ENCODE results near the gene ZNF160. TPM values are rescaled to one million over a fixed set of nuclear protein-coding genes. Genes with fewer than 3 reads are reported as not detected.
"Not testable (repeated sequence)": the region's sequence is repeated elsewhere in the genome, so short reads cannot be mapped to it uniquely, and the experiment has no call there.

ZNF160 gene
- total RNA-seq, 2 experiments from 2014 or later = 48.0 to 50.0 TPM

- peak; percentile 47 for ATAC-seq
- intact Hi-C loops (cut with micrococcal nuclease) = no loop called here
- peaks cover 31% of the 10 kb centered on the region for H3K9me3 Mint-ChIP-seq
- TF ChIP-seq, protein P1, sequence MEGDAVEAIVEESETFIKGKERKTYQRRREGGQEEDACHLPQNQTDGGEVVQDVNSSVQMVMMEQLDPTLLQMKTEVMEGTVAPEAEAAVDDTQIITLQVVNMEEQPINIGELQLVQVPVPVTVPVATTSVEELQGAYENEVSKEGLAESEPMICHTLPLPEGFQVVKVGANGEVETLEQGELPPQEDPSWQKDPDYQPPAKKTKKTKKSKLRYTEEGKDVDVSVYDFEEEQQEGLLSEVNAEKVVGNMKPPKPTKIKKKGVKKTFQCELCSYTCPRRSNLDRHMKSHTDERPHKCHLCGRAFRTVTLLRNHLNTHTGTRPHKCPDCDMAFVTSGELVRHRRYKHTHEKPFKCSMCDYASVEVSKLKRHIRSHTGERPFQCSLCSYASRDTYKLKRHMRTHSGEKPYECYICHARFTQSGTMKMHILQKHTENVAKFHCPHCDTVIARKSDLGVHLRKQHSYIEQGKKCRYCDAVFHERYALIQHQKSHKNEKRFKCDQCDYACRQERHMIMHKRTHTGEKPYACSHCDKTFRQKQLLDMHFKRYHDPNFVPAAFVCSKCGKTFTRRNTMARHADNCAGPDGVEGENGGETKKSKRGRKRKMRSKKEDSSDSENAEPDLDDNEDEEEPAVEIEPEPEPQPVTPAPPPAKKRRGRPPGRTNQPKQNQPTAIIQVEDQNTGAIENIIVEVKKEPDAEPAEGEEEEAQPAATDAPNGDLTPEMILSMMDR (IDR thresholded peaks at IDR 0.05) = no peak
- no peaks in the 10 kb centered on the region for H3K4me1 Mint-ChIP-seq (ENCODE audit: low read depth)
- no peak overlapping the region for H3K27ac Mint-ChIP-seq
- peaks cover 21% of the 10 kb centered on the region for H3K27me3 Mint-ChIP-seq
- POLR2A ChIA-PET = no interaction called here
- CTCF ChIA-PET = no interaction called here
- peak overlapping the region; percentile 29 for H3K4me3 Mint-ChIP-seq
- peak; percentile 44 for DNase-seq
- peaks cover 26% of the 10 kb centered on the region for H3K36me3 Mint-ChIP-seq (ENCODE audit: low read depth)
Observed at GRCh38 chr19:53037101-53038097, 65.8 kb downstream of the ZNF160 start.

DNA sequence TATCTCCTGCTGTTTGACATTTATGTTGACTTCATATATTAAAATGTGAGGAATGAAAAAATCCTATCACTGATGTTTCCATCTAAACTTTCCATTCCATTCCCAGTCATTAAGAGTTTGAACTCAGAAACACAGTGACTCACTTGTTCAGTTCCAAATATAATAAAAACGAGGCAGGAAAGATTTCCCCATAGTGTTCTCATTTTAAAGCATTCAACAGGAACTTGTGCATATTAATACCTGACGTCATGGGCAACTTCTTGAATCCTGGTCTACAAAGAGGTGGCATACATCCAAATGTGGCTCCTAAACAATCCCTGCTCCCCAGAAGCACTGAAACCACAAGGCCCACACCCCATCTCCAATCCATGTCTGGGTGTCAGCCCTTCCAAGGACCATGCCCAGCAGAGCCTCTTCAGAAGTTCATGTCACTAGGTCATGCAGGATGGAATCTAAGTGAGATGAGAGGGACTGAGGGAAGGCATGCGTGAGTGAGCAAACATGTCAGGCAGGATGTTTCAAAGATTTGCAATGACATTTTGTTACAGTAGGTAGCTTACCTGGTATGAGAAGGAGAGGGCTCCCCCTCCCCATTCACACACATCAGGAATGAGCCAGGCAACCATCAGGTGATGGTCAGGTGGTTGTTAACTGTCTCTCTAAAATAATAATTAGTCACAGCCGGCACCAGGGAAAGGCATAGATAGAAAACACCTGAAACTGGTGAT, 68.1 kb downstream of the ZNF160 start:
- ChIA-PET POLR2A (interaction anchor here (0.6 kb wide), 1 partner anchor 39 kb away, joined by 3 read pairs; no protein-coding TSS in a partner anchor), CTCF (no interaction called here)
- Mint-ChIP-seq H3K4me3 (no peak overlapping the region), H3K36me3 (ENCODE audit: low read depth) (peaks cover 25% of the 10 kb centered on the region), H3K9me3 (peaks cover 27% of the 10 kb centered on the region), H3K4me1 (ENCODE audit: low read depth) (no peaks in the 10 kb centered on the region), H3K27ac (no peak overlapping the region), H3K27me3 (peaks cover 20% of the 10 kb centered on the region)
- intact Hi-C loops (cut with micrococcal nuclease) = no loop called here
- DNase-seq (no peak), ATAC-seq (no peak)
- TF ChIP-seq, protein P1 (IDR thresholded peaks at IDR 0.05) = no peak

- DNase-seq = no peak
- intact Hi-C loops (cut with micrococcal nuclease) = no loop called here
- no peak for ATAC-seq
- TF ChIP-seq, protein P1 (IDR thresholded peaks at IDR 0.05) = no peak
- POLR2A ChIA-PET = no interaction called here
- Mint-ChIP-seq H3K36me3 (ENCODE audit: low read depth) (peaks cover 25% of the 10 kb centered on the region), H3K9me3 (peaks cover 32% of the 10 kb centered on the region), H3K4me1 (ENCODE audit: low read depth) (no peaks in the 10 kb centered on the region), H3K27ac (no peak overlapping the region), H3K27me3 (peaks cover 17% of the 10 kb centered on the region), H3K4me3 (no peak overlapping the region)
- CTCF ChIA-PET = no interaction called here
Observed at GRCh38 chr19:53034054-53034453, 69.2 kb downstream of the ZNF160 start.

GRCh38 chr19:53028306-53028705, 74.9 kb downstream of the ZNF160 start:
- H3K36me3 Mint-ChIP-seq (ENCODE audit: low read depth); CTCF ChIA-PET; ATAC-seq; intact Hi-C loops (cut with micrococcal nuclease); H3K4me1 Mint-ChIP-seq (ENCODE audit: low read depth); H3K27ac Mint-ChIP-seq; DNase-seq; H3K27me3 Mint-ChIP-seq; POLR2A ChIA-PET; H3K4me3 Mint-ChIP-seq: not testable (repeated sequence)
- peaks cover 16% of the 10 kb centered on the region for H3K9me3 Mint-ChIP-seq

DNA sequence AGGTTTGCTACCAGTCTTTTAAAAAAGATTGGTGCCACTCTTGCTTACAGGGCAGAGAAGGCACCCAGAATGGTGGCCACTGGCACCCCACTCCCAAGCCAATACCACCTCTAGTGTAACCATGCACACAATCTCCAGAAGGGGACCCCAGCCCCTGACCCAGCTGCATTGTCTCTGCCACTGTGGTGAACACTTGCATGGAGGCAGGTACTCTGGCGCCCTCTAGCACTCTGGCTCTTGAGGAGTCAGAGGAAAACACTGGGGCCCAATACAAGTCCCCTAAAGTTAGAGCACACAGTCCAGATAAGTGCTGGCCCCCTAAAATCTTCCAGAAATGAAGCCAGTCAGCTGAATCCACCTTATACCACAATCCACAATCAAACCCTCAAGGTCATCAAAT, 83.5 kb downstream of the ZNF160 start:
- ChIA-PET POLR2A (no interaction called here), CTCF (no interaction called here)
- Mint-ChIP-seq H3K4me1 (ENCODE audit: low read depth) (no peaks in the 10 kb centered on the region), H3K27me3 (peaks cover 1% of the 10 kb centered on the region), H3K36me3 (ENCODE audit: low read depth) (peaks cover 2% of the 10 kb centered on the region), H3K9me3 (peaks cover 12% of the 10 kb centered on the region), H3K27ac (no peak overlapping the region), H3K4me3 (no peak overlapping the region)
- DNase-seq = peak; percentile 55
- intact Hi-C loops (cut with micrococcal nuclease) = no loop called here
- no peak for ATAC-seq
- TF ChIP-seq, protein P1 (IDR thresholded peaks at IDR 0.05) = no peak

Other genes starting within 250 kb of the ZNF160 start
- 10 to 100 TPM; 11.2 to 12.9 TPM for gene ZNF468, start 245.8 kb downstream of the ZNF160 start, total RNA-seq
- gene ZNF320, start 205.8 kb downstream of the ZNF160 start, total RNA-seq = 1 to 10 TPM; 7.0 to 9.4 TPM
- 1 to 10 TPM; 4.5 to 4.8 TPM for gene ZNF888, start 180.0 kb downstream of the ZNF160 start, total RNA-seq
- gene ZNF816, start 140.5 kb downstream of the ZNF160 start, total RNA-seq = 10 to 100 TPM; 10.2 to 12.6 TPM
- not detected for gene ERVV-1, start 89.5 kb downstream of the ZNF160 start, total RNA-seq
- not detected for gene ERVV-2, start 58.7 kb downstream of the ZNF160 start, total RNA-seq
- gene ZNF415, start 29.5 kb upstream of the ZNF160 start, total RNA-seq = 1 to 10 TPM; 3.1 to 3.7 TPM
- gene ZNF347, start 55.6 kb upstream of the ZNF160 start, total RNA-seq = 1 to 10 TPM; 6.6 to 8.2 TPM
- gene ZNF665, start 89.9 kb upstream of the ZNF160 start, total RNA-seq = 1 to 10 TPM; 7.5 to 9.3 TPM
- gene ZNF677, start 151.5 kb upstream of the ZNF160 start, total RNA-seq = 1 to 10 TPM; 8.3 to 8.7 TPM
- not detected for gene VN1R2, start 154.9 kb upstream of the ZNF160 start, total RNA-seq
- not detected for gene VN1R4, start 164.3 kb upstream of the ZNF160 start, total RNA-seq
- gene ZNF845, start 230.3 kb upstream of the ZNF160 start, total RNA-seq = 1 to 10 TPM; 5.5 to 5.6 TPM

Measured in activated CD8-positive, alpha-beta T cell treated with anti-CD3 and anti-CD28 coated beads for 36 hours (primary cell).